Measurements from ENCODE around the gene SERPINI1. TPM values are rescaled to one million over a fixed set of nuclear protein-coding genes. Genes with fewer than 3 reads are reported as not detected.

Gene SERPINI1
- polyA plus RNA-seq, 3 donors from 2014 or later: 19.3 to 25.2 (median 19.3) TPM

DNA sequence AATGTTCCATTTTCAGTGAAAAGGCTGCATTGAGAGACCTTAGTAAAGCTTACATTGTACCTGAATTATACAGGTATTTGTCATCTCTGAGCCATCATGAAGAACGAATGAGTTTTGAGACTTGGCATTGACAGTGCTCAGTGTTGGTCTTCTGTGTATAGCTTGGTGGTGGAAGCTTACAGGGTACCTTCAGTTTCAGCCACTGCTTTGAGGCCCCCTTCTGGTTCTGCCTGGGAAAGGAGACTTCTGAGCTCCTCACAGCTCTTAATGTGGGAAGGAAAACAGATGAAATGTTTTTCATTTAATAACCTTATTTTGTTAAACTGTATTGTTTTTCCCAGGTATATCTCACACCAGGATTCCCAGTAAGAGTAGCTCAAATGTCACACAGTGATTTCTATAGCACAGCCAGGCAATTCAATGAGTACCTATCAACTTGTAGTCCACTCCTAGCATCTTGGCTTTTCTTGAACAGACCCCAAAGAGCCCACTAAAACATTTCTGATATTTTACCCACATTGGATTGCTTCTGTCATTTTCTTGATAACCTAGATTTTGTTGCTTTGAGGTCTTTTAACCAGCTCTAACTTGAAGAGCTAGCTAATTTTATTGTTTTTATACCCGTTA lies 5.6 kb downstream of the SERPINI1 start:
- Mint-ChIP-seq H3K36me3 (no peaks in the 10 kb centered on the region), H3K27ac (no peak overlapping the region), H3K9me3 (no peaks in the 10 kb centered on the region), H3K27me3 (ENCODE audit: low read depth in 3 of 3) (no peaks in the 10 kb centered on the region), H3K4me3 (no peak overlapping the region), H3K4me1 (peaks cover 0 to 4% of the 10 kb centered on the region in 2 donors)
- DNase-seq: peak in 2 of 3 donors; percentile 3 to 20

DNA sequence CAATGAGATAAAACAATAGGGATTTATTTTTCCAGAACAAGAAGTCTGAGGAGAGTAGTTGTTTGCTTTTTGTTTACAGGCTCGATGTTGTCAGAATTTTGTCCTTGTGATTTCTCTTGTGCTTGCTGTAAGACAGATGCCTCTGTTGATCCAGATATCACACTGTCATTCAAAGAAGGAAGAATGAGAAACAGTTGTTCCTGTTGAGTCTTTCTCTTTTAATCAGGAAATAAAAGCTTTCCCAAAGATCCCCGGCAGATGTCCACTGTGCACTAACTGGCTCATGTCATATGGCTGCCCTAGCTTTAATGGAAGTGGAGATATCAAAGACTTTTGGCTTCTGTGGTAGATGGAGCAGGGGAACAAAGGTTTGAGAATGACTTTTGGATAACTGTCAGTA lies 6.8 kb downstream of the SERPINI1 start:
- Mint-ChIP-seq H3K4me3 (no peak overlapping the region), H3K36me3 (no peaks in the 10 kb centered on the region)

GRCh38 chr3:167743799-167744198 lies 8.3 kb downstream of the SERPINI1 start:
- no peaks in the 10 kb centered on the region for H3K4me1 Mint-ChIP-seq

More for the DNA sequence above, 6.8 kb downstream of the SERPINI1 start:
- H3K27ac Mint-ChIP-seq: no peak overlapping the region
- peaks cover 0 to 2% (median 0%) of the 10 kb centered on the region in 3 donors for H3K27me3 Mint-ChIP-seq (ENCODE audit: low read depth in 3 of 3)
- peaks cover 0 to under 1% of the 10 kb centered on the region in 2 donors for H3K4me1 Mint-ChIP-seq
- no peaks in the 10 kb centered on the region for H3K9me3 Mint-ChIP-seq
- no peak for DNase-seq

GRCh38 chr3:167749209-167749608 lies 13.7 kb downstream of the SERPINI1 start:
- peaks cover 8 to 10% of the 10 kb centered on the region in 2 donors for H3K4me1 Mint-ChIP-seq

More at GRCh38 chr3:167743799-167744198, 8.3 kb downstream of the SERPINI1 start:
- DNase-seq: no peak
- H3K9me3 Mint-ChIP-seq: no peaks in the 10 kb centered on the region
- no peaks in the 10 kb centered on the region for H3K36me3 Mint-ChIP-seq
- H3K27ac Mint-ChIP-seq: no peak overlapping the region
- H3K4me3 Mint-ChIP-seq: no peak overlapping the region
- H3K27me3 Mint-ChIP-seq (ENCODE audit: low read depth in 3 of 3): peaks cover 0 to 2% (median 0%) of the 10 kb centered on the region in 3 donors

DNA sequence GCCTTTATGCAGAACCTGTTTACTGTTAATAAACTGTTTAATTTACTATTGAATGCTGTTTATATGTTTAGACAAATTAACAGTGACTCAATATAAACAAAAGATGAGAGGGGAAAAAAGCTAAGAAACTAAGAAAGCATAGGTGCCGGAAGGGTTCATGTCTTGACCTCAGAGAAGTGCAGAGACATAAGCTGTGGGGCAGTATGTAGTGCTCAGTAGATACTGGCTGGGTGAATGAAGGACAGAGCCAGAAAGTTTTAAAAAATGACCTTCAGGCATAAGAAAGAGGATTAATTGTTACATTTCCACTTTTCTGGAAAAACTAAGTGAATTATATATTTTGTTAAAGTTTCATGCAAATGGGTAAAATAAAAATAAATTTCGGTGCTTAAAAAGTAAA lies 14.2 kb downstream of the SERPINI1 start:
- Mint-ChIP-seq H3K9me3 (no peaks in the 10 kb centered on the region), H3K4me1 (peaks cover 8 to 10% of the 10 kb centered on the region in 2 donors), H3K36me3 (no peaks in the 10 kb centered on the region), H3K4me3 (peak overlapping the region in 1 of 5 donors; percentile 53), H3K27me3 (ENCODE audit: low read depth in 3 of 3) (peaks cover 2% of the 10 kb centered on the region in 3 donors), H3K27ac (peak overlapping the region in 2 of 6 donors; percentile 47 to 58)
- no peak for DNase-seq

More at GRCh38 chr3:167749209-167749608, 13.7 kb downstream of the SERPINI1 start:
- no peak overlapping the region for H3K4me3 Mint-ChIP-seq
- H3K27me3 Mint-ChIP-seq (ENCODE audit: low read depth in 3 of 3): peaks cover 2% of the 10 kb centered on the region in 3 donors
- no peak overlapping the region for H3K27ac Mint-ChIP-seq
- no peaks in the 10 kb centered on the region for H3K9me3 Mint-ChIP-seq
- no peaks in the 10 kb centered on the region for H3K36me3 Mint-ChIP-seq
- DNase-seq: no peak

DNA sequence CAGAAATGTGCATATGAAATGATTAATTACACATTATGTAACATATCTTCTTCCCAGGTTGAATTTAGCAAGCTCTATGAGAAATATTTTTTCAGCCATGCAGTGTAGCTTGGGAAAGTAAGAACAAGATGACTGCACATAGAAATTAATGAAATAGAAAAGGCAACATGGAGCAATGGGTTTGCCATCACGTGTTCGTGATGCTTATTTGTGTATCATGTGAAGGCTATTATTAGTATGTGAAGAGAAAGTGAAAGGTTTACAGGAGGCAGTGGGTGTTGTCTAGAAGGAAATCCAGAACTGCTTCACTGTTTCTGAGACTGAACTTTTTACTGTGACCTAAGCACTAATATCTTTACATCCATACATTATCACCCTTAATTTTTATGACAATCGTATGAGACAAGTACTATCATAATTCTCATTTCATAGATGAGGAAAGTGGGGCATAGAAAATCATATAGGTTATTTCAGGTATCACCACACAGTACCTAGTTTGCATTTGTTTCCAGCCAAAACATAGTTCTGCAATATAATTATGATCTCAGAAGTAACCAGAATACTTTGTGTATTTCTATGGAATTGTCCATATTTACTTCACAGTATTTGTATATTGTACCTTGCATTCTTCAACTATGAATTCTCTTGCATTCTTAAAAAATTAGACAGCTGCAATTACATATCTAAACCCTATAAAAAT lies 14.9 kb downstream of the SERPINI1 start:
- Mint-ChIP-seq H3K4me1 (peaks cover 8 to 15% of the 10 kb centered on the region in 2 donors), H3K27ac (peak overlapping the region in 4 of 6 donors; percentile 37 to 87 (median 74)), H3K4me3 (peak overlapping the region in 4 of 5 donors; percentile 39 to 59 (median 52)), H3K9me3 (no peaks in the 10 kb centered on the region), H3K36me3 (no peaks in the 10 kb centered on the region), H3K27me3 (ENCODE audit: low read depth in 3 of 3) (peaks cover 2% of the 10 kb centered on the region in 3 donors)
- peak; percentile 19 to 30 (median 28) for DNase-seq

DNA sequence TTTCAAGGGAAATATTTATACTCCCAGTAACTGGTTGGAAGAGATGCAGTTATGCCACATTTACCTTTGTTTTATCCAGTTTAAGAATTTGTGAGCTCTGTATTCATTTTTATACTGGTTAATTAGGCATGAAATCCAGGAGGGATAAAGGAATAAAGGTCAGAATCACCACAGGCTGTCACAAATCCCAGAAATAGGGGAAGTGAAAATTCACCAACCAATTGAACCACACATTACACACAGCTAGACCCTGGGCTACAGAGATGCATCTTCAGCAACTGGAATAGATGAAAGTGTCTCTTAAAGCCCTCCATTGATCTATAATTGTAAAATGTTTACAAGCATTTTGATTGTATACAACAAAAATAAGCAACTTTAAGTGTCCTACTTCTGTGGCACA lies 18.5 kb downstream of the SERPINI1 start:
- peaks cover 8 to 16% of the 10 kb centered on the region in 2 donors for H3K4me1 Mint-ChIP-seq
- DNase-seq: no peak
- H3K4me3 Mint-ChIP-seq: no peak overlapping the region
- peaks cover 0 to 2% (median 2%) of the 10 kb centered on the region in 3 donors for H3K27me3 Mint-ChIP-seq (ENCODE audit: low read depth in 3 of 3)
- H3K9me3 Mint-ChIP-seq: no peaks in the 10 kb centered on the region
- no peaks in the 10 kb centered on the region for H3K36me3 Mint-ChIP-seq
- no peak overlapping the region for H3K27ac Mint-ChIP-seq

- Mint-ChIP-seq H3K4me1 (no peaks in the 10 kb centered on the region), H3K9me3 (no peaks in the 10 kb centered on the region), H3K27ac (no peak overlapping the region), H3K36me3 (peaks cover 0 to 3% (median 3%) of the 10 kb centered on the region in 3 donors), H3K4me3 (no peak overlapping the region), H3K27me3 (ENCODE audit: low read depth in 3 of 3) (peaks cover 0 to 4% (median 2%) of the 10 kb centered on the region in 3 donors)
- DNase-seq: no peak
These were observed 25.8 kb downstream of the SERPINI1 start for GRCh38 chr3:167761302-167761701.

GRCh38 chr3:167762296-167762695 lies 26.8 kb downstream of the SERPINI1 start:
- Mint-ChIP-seq H3K27ac (no peak overlapping the region), H3K4me1 (no peaks in the 10 kb centered on the region), H3K27me3 (ENCODE audit: low read depth in 3 of 3) (peaks cover 0 to 4% (median 2%) of the 10 kb centered on the region in 3 donors), H3K4me3 (no peak overlapping the region), H3K9me3 (no peaks in the 10 kb centered on the region), H3K36me3 (peaks cover 0 to 3% (median 3%) of the 10 kb centered on the region in 3 donors)
- no peak for DNase-seq

DNA sequence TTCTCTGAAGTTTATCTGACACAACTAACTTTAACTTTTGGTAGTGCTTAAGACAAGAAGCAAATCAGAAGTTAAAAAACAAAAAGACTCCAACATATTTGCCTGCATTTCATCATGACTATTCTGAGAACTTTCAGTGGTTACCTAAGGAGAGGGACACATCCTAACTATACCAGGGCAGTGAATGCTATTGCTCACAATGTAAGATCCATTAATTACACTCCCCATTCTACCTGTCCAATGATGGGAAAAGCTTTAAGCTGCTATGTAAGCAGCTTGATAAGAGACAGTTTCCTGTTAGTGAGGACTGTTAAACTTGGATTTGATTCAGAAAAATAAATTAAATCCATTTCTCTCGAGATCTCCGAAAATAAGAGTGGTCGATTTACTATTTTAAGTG lies 37.5 kb downstream of the SERPINI1 start:
- Mint-ChIP-seq H3K9me3 (peaks cover 0 to 2% (median 0%) of the 10 kb centered on the region in 6 donors), H3K4me3 (no peak overlapping the region), H3K36me3 (no peaks in the 10 kb centered on the region), H3K27ac (peak overlapping the region in 1 of 6 donors; percentile 46), H3K27me3 (ENCODE audit: low read depth in 3 of 3) (no peaks in the 10 kb centered on the region), H3K4me1 (peaks cover 10 to 18% of the 10 kb centered on the region in 2 donors)
- DNase-seq: no peak

DNA sequence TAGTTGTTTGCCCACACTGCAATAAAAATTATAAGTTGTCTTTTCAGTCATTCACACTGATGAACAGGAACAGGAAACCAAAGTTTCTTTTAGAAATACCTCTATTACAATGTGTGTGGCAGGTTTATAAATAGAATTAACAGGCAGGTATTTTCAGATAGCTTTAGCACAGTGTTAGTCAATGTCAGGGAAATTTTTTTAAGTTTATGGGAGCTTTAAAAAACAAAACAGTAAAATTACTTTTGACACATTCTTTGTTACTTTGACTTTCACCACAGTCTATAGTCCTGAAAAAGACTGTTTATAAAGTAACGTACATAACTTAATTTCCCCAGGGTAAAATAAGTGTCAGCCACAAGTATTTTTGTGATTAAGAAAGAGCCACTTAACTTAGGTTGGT lies 38.1 kb downstream of the SERPINI1 start:
- Mint-ChIP-seq H3K36me3 (no peaks in the 10 kb centered on the region), H3K27me3 (ENCODE audit: low read depth in 3 of 3) (no peaks in the 10 kb centered on the region), H3K27ac (no peak overlapping the region), H3K4me3 (no peak overlapping the region), H3K4me1 (peaks cover 10 to 18% of the 10 kb centered on the region in 2 donors), H3K9me3 (peaks cover 0 to 8% (median 0%) of the 10 kb centered on the region in 6 donors)
- no peak for DNase-seq

GRCh38 chr3:167776066-167776685 lies 40.7 kb downstream of the SERPINI1 start:
- DNase-seq: no peak
- Mint-ChIP-seq H3K36me3 (no peaks in the 10 kb centered on the region), H3K9me3 (peaks cover 0 to 8% (median under 1%) of the 10 kb centered on the region in 6 donors), H3K27me3 (ENCODE audit: low read depth in 3 of 3) (no peaks in the 10 kb centered on the region), H3K27ac (no peak overlapping the region), H3K4me1 (peaks cover 10 to 18% of the 10 kb centered on the region in 2 donors), H3K4me3 (no peak overlapping the region)

DNA sequence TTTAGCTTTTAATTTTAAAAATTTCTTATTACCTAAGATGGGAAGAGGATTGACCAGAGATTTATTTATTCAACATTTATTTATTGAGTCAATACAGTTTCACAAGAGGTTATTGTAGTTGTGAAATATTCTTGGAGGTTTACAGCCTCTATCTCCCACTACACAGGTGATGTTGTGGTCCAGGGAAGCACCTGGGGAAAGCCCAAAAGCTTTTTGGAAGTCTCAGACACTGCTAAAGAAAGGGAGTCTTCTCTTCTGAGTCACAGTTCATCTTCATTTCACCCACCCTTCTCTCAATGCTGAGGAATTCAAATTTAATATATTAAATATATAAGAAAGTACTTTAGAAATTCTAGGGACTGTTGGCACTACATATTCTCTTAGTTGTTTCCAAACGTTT lies 41.8 kb downstream of the SERPINI1 start:
- H3K36me3 Mint-ChIP-seq: peaks cover 0 to under 1% (median 0%) of the 10 kb centered on the region in 3 donors
- H3K4me3 Mint-ChIP-seq: no peak overlapping the region
- no peak overlapping the region for H3K27ac Mint-ChIP-seq
- H3K27me3 Mint-ChIP-seq (ENCODE audit: low read depth in 3 of 3): no peaks in the 10 kb centered on the region
- H3K4me1 Mint-ChIP-seq: peaks cover 10 to 18% of the 10 kb centered on the region in 2 donors
- no peak for DNase-seq
- H3K9me3 Mint-ChIP-seq: peaks cover 0 to 8% (median under 1%) of the 10 kb centered on the region in 6 donors
